Measurements from ENCODE around the gene SLC1A2.

GRCh38 chr11:35414311-35414710, 5.0 kb downstream of the SLC1A2 start:
- TF ChIP-seq, protein P1, sequence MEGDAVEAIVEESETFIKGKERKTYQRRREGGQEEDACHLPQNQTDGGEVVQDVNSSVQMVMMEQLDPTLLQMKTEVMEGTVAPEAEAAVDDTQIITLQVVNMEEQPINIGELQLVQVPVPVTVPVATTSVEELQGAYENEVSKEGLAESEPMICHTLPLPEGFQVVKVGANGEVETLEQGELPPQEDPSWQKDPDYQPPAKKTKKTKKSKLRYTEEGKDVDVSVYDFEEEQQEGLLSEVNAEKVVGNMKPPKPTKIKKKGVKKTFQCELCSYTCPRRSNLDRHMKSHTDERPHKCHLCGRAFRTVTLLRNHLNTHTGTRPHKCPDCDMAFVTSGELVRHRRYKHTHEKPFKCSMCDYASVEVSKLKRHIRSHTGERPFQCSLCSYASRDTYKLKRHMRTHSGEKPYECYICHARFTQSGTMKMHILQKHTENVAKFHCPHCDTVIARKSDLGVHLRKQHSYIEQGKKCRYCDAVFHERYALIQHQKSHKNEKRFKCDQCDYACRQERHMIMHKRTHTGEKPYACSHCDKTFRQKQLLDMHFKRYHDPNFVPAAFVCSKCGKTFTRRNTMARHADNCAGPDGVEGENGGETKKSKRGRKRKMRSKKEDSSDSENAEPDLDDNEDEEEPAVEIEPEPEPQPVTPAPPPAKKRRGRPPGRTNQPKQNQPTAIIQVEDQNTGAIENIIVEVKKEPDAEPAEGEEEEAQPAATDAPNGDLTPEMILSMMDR (IDR thresholded peaks at IDR 0.05), result no peak
- TF ChIP-seq POLR2A (IDR thresholded peaks at IDR 0.05), result no peak

All from lower leg skin (tissue), 3 donors.